ACHN (cell line): ENCODE results near the gene FXYD1.
"Not testable (repeated sequence)": the region's sequence is repeated elsewhere in the genome, so short reads cannot be mapped to it uniquely, and the experiment has no call there.

Experiments
- DNase-seq: peaks from one replicate; pipeline ENCODE4 v3.0.0-alpha.2; 2015
- in situ Hi-C: cut with HindIII; loops from 2 replicates; pipeline ENCODE4 v1.10.0; 2017; ENCODE audit warnings: low sequenced_read_pairs, low pct_ligation_motif_present, low pct_unique_long_range_greater_than_20kb

Gene FXYD1

GRCh38 chr19:35136231-35136630 is 2.4 kb upstream of the FXYD1 start:
- DNase-seq = no peak
- in situ Hi-C loops = no loop called here

DNA sequence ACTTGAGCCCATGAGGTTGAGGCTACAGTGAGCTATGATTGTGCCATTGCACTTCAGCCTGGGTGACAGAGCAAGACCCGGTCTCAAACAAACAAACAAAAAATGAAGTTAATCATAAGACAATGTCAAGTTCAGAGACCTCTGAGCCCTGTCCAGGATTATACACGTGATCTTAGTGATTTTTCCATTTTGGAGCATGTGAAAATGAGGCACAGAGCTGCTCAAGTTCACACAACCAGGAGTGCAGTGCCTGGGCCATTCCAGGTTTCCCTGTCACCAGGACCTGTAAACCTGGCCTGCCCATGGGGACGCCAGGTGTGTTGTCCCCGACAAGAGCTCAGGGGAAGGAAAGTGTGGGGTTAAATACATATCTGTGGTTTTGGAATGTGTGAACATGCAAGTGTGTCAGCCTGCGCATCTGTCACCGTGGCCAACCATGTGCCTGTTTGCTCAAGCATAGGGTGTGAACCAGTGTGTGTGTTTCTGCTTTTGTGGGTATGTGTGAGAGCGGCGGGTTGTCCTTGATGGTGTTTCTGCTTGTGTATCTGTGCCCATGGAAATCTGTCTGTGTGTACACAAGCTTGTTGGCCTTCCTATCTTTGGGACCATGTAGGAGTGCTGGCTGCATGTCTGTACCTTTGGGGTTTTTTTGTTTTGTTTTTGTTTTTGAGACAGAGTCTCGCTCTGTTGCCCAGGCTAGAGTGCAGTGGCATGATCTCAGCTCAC is 1.5 kb upstream of the FXYD1 start:
- in situ Hi-C loops = no loop called here
- DNase-seq = no peak

DNA sequence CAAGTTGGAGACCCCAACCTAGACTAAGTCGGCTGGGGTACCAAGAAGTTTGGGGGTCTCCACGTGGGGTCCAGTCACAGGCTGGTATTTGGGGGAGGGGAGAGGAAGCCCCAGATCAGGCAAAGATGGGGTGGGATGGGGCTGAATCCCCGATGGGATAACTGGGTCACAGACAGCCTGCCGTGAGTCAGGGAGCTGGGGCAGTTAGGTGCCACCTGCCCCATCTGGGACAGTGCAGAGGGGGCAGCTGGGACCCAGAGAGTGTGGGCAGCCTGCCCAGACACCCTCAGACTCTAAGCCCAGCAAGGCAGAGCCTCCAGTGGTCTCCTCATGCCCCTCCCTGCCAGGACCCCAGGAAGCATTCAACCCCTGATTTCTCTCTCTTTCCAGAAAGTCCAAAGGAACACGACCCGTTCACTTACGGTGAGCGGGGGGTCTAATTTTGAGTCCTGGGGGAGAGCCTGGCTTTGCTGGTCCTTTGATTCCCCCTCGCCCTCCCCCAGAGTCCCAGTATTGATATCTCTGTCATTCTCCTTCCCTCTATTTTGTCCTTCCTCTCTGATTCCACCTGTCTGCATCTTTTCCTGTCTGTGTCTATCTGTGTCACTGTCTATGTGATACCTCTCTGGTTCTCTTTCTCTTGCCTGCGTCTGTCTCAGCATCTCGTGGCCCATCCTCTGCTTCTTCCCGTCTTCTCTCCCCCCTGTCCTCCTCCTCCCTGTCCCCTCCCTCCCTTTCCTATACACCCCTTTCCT is 1.8 kb downstream of the FXYD1 start:
- in situ Hi-C loops = no loop called here

GRCh38 chr19:35140962-35141836 is 2.6 kb downstream of the FXYD1 start:
- DNase-seq = peak; percentile 86
- in situ Hi-C loops = no loop called here

More for the DNA sequence above, 1.8 kb downstream of the FXYD1 start:
- no peak for DNase-seq

GRCh38 chr19:35141837-35142605 is 3.4 kb downstream of the FXYD1 start:
- peak; percentile 9 for DNase-seq
- in situ Hi-C loops = no loop called here

- in situ Hi-C loops = no loop called here
- peak; percentile 59 for DNase-seq
Measured at GRCh38 chr19:35142606-35143230, 4.1 kb downstream of the FXYD1 start.

- DNase-seq = no peak
- in situ Hi-C loops = no loop called here
Measured at GRCh38 chr19:35143231-35143715, 4.6 kb downstream of the FXYD1 start, which contains the start of gene FXYD7. FXYD7 (plus strand) TSS chr19:35143255; CDS start chr19:35143334, 79 bp downstream.

- in situ Hi-C loops = no loop called here
- no peak for DNase-seq
Measured at GRCh38 chr19:35143818-35144217, 5.2 kb downstream of the FXYD1 start.

- in situ Hi-C loops = no loop called here
- DNase-seq = no peak
Measured at GRCh38 chr19:35144259-35144599, 5.6 kb downstream of the FXYD1 start.

- in situ Hi-C loops = no loop called here
- DNase-seq = peak; percentile 41
Measured at GRCh38 chr19:35144600-35145436, 6.2 kb downstream of the FXYD1 start.

DNA sequence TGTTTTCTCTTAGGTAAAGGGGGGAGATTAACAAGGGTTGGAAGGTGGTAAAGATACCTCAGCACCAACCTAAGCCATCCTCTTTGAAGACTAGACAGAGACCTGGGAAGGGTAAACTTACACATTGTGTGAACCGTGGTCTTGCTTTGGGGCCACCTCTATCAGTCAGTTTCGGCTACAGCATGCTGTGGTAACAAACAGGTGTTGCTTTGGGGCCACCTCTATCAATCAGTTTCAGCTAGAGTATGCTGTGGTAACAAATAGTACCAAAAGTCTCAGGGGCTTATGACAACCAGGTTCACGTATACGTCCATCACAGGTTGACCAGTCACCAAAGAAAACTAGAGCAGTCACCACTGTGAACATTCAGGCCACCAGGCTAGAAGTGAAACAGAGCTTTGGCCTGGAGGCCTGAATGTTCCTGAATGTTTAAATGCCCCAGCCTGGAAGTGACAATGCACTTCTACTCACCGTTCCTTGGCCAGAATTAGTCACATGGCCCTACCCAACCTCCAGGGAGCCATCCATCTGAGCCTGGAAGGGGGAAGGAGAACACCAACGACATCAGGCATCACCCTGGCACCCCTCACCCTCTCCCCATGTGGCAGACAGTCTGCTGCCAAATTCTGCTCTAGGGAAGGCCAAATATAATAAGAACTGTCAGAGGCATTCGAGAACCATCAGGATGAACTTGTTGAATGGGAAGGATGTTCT is 8.3 kb downstream of the FXYD1 start:
- in situ Hi-C loops = no loop called here
- DNase-seq = no peak

- in situ Hi-C loops = no loop called here
- DNase-seq = no peak
Measured at GRCh38 chr19:35149463-35149862, 10.8 kb downstream of the FXYD1 start.

DNA sequence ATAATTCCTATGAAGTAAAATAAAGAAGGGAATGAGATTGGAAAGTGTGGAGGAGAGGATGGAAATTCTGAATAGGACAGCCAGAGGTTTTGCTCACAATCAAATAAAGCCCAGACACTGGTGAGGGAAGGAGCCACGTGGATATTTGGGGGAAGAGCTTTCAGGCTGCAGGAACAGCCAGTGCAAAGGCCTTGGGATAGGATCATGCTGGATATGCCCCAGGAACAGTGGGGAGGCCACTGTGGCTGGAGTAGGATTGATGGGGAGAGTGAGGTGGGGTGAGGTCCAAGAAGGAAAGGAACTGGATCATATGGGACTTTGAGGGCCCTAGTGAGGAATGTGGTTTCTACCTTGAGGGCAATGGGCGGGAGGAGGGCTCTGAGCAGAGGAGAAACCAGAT is 11.8 kb downstream of the FXYD1 start:
- in situ Hi-C loops = no loop called here
- DNase-seq = no peak

- no peak for DNase-seq
- in situ Hi-C loops = no loop called here
Measured at GRCh38 chr19:35151273-35152065, 12.8 kb downstream of the FXYD1 start.

GRCh38 chr19:35153129-35153522 is 14.5 kb downstream of the FXYD1 start:
- in situ Hi-C loops, DNase-seq: not testable (repeated sequence)
